Fibroblast of lung (primary cell): Measurements from ENCODE around the gene SERAC1. TPM values are rescaled to one million over a fixed set of nuclear protein-coding genes. Genes with fewer than 3 reads are reported as not detected.

Experiments
- DNase-seq, 2 donors: peaks; one replicate each; pipeline versions ENCODE4 v3.0.0 to v3.0.0-alpha.2; 2010; ENCODE audit warnings: low read depth in 2 of 2
- H2AFZ ChIP-seq: 2 replicates; pipeline ENCODE4 v1.5.1; 2012; ENCODE audit warnings: low read length, control low read depth, inconsistent platforms
- H3K27ac ChIP-seq: 2 replicates; pipeline ENCODE4 v1.5.1; 2011; ENCODE audit warnings: low read length, control low read depth; ENCODE audit not compliant: insufficient read depth
- H3K27me3 ChIP-seq: 2 replicates; pipeline ENCODE4 v1.5.1; 2011; ENCODE audit warnings: mild to moderate bottlenecking, low read length; ENCODE audit not compliant: control insufficient read depth, insufficient read depth
- H3K36me3 ChIP-seq: 2 replicates; pipeline ENCODE4 v1.5.1; 2011; ENCODE audit warnings: low read length; ENCODE audit not compliant: control insufficient read depth, insufficient read depth
- H3K4me1 ChIP-seq: 2 replicates; pipeline ENCODE4 v1.5.1; 2011; ENCODE audit warnings: low read length; ENCODE audit not compliant: control insufficient read depth, insufficient read depth; ENCODE audit errors: extremely low read depth
- H3K4me2 ChIP-seq: 2 replicates; pipeline ENCODE4 v1.5.1; 2011; ENCODE audit warnings: low read length, control low read depth; ENCODE audit not compliant: insufficient read depth; ENCODE audit errors: extremely low read depth
- H3K4me3 ChIP-seq, 4 experiments: fragments of 200-600 bp in 1 of 4; sonication (generic) in 1 of 4; replicated peaks in 1 of 4; 2 replicates each; pipeline ENCODE4 v1.5.1; 2011 to 2016; ENCODE audit warnings: low read length in 4 of 4, low read depth in 3 of 4, mild to moderate bottlenecking in 3 of 4, control low read depth in 2 of 4, inconsistent platforms in 1 of 4, mixed read lengths in 1 of 4; ENCODE audit not compliant: insufficient read depth in 1 of 4; ENCODE audit errors: control extremely low read depth in 1 of 4
- H3K79me2 ChIP-seq: 2 replicates; pipeline ENCODE4 v1.5.1; 2012; ENCODE audit warnings: mild to moderate bottlenecking, low read length, inconsistent platforms; ENCODE audit not compliant: control insufficient read depth, insufficient read depth
- H3K9ac ChIP-seq: 2 replicates; pipeline ENCODE4 v1.5.1; 2011; ENCODE audit warnings: mild to moderate bottlenecking, low read length, control low read depth; ENCODE audit not compliant: insufficient read depth
- H3K9me3 ChIP-seq: 2 replicates; pipeline ENCODE4 v1.5.1; 2012; ENCODE audit warnings: low read depth, low read length; ENCODE audit not compliant: control insufficient read depth, insufficient read depth
- H4K20me1 ChIP-seq: 2 replicates; pipeline ENCODE4 v1.5.1; 2011; ENCODE audit warnings: low read length; ENCODE audit not compliant: control insufficient read depth, insufficient read depth; ENCODE audit errors: extremely low read depth
- CTCF ChIP-seq, 2 donors: IDR thresholded peaks in 1 of 2; conservative IDR thresholded peaks in 1 of 2; 1 replicate in 1 of 2; 2 replicates in 1 of 2; pipeline ENCODE4 v1.5.1; 2011 to 2012; ENCODE audit warnings: low read length in 2 of 2, control low read depth in 1 of 2, inconsistent platforms in 1 of 2, low read depth in 1 of 2, mild to moderate bottlenecking in 1 of 2
- EZH2 ChIP-seq: IDR thresholded peaks from 2 replicates; pipeline ENCODE4 v1.5.1; 2012; ENCODE audit warnings: low read length, control low read depth, mild to moderate bottlenecking; ENCODE audit errors: missing control alignments
- polyA plus RNA-seq, 2 donors: library from polyadenylated mRNA; depleted of rRNA in 1 of 2; stranded (reverse) in 1 of 2; unstranded in 1 of 2; fragments of >200 nt; gene quantifications; 2 replicates each; pipeline ENCODE4 v1.2.1, GENCODE V29; 2011 to 2012; ENCODE audit warnings: missing spikeins in 1 of 2
- total RNA-seq: library from RNA; depleted of rRNA; stranded (reverse); fragments of >200 nt; gene quantifications from 2 replicates; pipeline ENCODE4 v1.2.1, GENCODE V29; 2014

Gene SERAC1
- total and polyA plus RNA-seq, 2 donors (not counting 1 experiment from before 2014, with no cell fraction given): 21.3 to 37.7 TPM

- no peak for TF ChIP-seq EZH2
- no peak for TF ChIP-seq CTCF (conservative IDR thresholded peaks at IDR 0.05 in 1 of 2, IDR thresholded peaks at IDR 0.05 in 1 of 2; ENCODE audit: low read depth in 1 of 2, low read length in 2 of 2)
- Histone ChIP-seq H3K36me3 (peaks cover 5% of the 10 kb centered on the region), H3K9me3 (no peaks in the 10 kb centered on the region), H3K79me2 (no peaks in the 10 kb centered on the region), H3K4me2 (no peak overlapping the region), H3K27me3 (no peaks in the 10 kb centered on the region), H3K4me3 (no peak overlapping the region), H2AFZ (no peak overlapping the region), H3K27ac (no peak overlapping the region), H3K9ac (no peak overlapping the region), H4K20me1 (no peaks in the 10 kb centered on the region), H3K4me1 (peaks cover 9% of the 10 kb centered on the region)
- DNase-seq: peak; percentile 76 to 79
Observed at GRCh38 chr6:158149641-158150040, 18.4 kb downstream of the SERAC1 start.

- TF ChIP-seq EZH2: no peak
- TF ChIP-seq CTCF (conservative IDR thresholded peaks at IDR 0.05 in 1 of 2, IDR thresholded peaks at IDR 0.05 in 1 of 2; ENCODE audit: low read depth in 1 of 2, low read length in 2 of 2): peak; percentile 46 to 47
- H3K79me2 ChIP-seq: no peaks in the 10 kb centered on the region
- no peaks in the 10 kb centered on the region for H3K4me1 ChIP-seq
- H3K4me2 ChIP-seq: no peak overlapping the region
- no peaks in the 10 kb centered on the region for H4K20me1 ChIP-seq
- no peaks in the 10 kb centered on the region for H3K9me3 ChIP-seq
- H3K27ac ChIP-seq: no peak overlapping the region
- DNase-seq: peak in 1 of 2 donors; percentile 42
- no peaks in the 10 kb centered on the region for H3K27me3 ChIP-seq
- H2AFZ ChIP-seq: no peak overlapping the region
- H3K9ac ChIP-seq: no peak overlapping the region
- no peak overlapping the region for H3K4me3 ChIP-seq
- peaks cover 3% of the 10 kb centered on the region for H3K36me3 ChIP-seq
Observed at GRCh38 chr6:158143700-158144099, 24.4 kb downstream of the SERAC1 start.

- Histone ChIP-seq H3K36me3 (peaks cover 3% of the 10 kb centered on the region), H3K4me2 (no peak overlapping the region), H3K27me3 (no peaks in the 10 kb centered on the region), H2AFZ (no peak overlapping the region), H3K9me3 (no peaks in the 10 kb centered on the region), H3K4me1 (no peaks in the 10 kb centered on the region), H3K27ac (no peak overlapping the region), H3K9ac (no peak overlapping the region), H4K20me1 (no peaks in the 10 kb centered on the region), H3K79me2 (no peaks in the 10 kb centered on the region), H3K4me3 (no peak overlapping the region)
- peak; percentile 59 to 79 for DNase-seq
- TF ChIP-seq EZH2: no peak
- no peak for TF ChIP-seq CTCF (conservative IDR thresholded peaks at IDR 0.05 in 1 of 2, IDR thresholded peaks at IDR 0.05 in 1 of 2; ENCODE audit: low read depth in 1 of 2, low read length in 2 of 2)
Observed at GRCh38 chr6:158142789-158143188, 25.3 kb downstream of the SERAC1 start.
